Measurements from ENCODE around the gene DNMT3L.

DNA sequence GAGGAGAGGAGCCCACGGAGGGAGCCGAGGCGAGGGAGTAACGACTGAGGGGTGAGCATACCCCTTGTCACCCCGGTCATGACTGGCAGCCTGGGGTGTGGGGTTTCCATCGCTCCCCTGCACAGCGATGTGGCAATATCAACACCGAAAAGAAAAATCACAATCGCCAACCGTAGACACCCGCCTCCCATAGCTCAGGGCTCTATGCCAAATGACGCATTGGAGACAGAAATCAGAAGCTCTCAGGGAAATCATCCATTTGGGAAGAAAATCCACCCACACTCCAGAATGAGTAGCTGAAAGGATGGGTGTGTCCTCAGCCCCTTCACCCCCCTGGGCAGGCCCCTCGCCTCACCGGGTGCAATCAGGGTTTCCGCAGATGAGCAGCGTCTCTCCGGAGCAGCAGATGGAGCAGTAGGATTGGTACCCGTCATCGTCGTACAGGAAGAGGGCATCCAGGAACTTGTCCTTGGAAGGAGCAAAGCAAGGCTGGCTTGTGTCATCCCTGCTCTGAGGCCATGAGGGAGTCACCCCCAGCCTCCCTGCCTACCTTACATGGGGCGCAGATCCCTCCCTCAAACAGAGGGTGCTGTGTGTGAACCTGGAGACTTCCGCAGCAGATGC lies 2.5 kb downstream of the DNMT3L start:
- TF ChIP-seq POLR2A (IDR thresholded peaks at IDR 0.05) = no peak
- TF ChIP-seq, protein P1, sequence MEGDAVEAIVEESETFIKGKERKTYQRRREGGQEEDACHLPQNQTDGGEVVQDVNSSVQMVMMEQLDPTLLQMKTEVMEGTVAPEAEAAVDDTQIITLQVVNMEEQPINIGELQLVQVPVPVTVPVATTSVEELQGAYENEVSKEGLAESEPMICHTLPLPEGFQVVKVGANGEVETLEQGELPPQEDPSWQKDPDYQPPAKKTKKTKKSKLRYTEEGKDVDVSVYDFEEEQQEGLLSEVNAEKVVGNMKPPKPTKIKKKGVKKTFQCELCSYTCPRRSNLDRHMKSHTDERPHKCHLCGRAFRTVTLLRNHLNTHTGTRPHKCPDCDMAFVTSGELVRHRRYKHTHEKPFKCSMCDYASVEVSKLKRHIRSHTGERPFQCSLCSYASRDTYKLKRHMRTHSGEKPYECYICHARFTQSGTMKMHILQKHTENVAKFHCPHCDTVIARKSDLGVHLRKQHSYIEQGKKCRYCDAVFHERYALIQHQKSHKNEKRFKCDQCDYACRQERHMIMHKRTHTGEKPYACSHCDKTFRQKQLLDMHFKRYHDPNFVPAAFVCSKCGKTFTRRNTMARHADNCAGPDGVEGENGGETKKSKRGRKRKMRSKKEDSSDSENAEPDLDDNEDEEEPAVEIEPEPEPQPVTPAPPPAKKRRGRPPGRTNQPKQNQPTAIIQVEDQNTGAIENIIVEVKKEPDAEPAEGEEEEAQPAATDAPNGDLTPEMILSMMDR (IDR thresholded peaks at IDR 0.05) = no peak

All from body of pancreas (tissue), 4 donors.